Vagina (tissue), 2 donors: ENCODE results near the gene CBFA2T2.
"Not testable (repeated sequence)": the region's sequence is repeated elsewhere in the genome, so short reads cannot be mapped to it uniquely, and the experiment has no call there.

Source experiments
- POLR2A ChIP-seq, 2 donors: fragments of 450-650 bp; IDR thresholded peaks; one replicate each; pipeline ENCODE4 v1.6.1; 2017; ENCODE audit warnings: antibody characterized with exemption in 2 of 2, mild to moderate bottlenecking in 2 of 2, moderate library complexity in 2 of 2
- POLR2AphosphoS5 ChIP-seq, 2 donors: sonication (generic); formaldehyde crosslinking; IDR thresholded peaks; one replicate each; pipeline ENCODE4 v1.9.0; 2017; ENCODE audit warnings: antibody characterized with exemption in 2 of 2, mild to moderate bottlenecking in 2 of 2, low read depth in 1 of 2; ENCODE audit not compliant: insufficient read depth in 1 of 2
- TF ChIP-seq, protein P1 (sequence below), 3 experiments: fragments of 450-650 bp in 2 of 3; fragments of 200-600 bp in 1 of 3; sonication (generic) in 1 of 3; IDR thresholded peaks; one replicate each; pipeline ENCODE4 v1.5.1; 2017 to 2019; ENCODE audit warnings: antibody characterized with exemption in 3 of 3, mild to moderate bottlenecking in 2 of 3, moderate library complexity in 2 of 3

DNA sequence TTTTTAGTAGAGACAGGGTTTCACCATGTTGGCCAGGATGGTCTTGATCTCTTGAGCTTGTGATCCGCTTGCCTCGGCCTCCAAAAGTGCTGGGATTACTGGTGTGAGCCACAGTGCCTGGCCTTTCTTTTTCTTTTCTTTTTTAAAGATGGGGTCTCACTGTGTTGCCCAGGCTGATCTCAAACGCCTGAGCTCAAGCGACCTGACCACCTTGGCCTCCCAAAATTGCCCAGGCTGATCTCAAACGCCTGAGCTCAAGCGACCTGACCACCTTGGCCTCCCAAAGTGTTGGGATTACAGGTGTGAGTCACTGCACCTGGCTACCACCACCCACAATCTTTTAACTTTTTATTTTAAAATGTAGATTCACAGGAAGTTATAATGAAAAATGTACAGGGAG lies 71.2 kb downstream of the CBFA2T2 start:
- not testable (repeated sequence) for TF ChIP-seq POLR2AphosphoS5 (IDR thresholded peaks at IDR 0.05; ENCODE audit: insufficient read depth in 1 of 2, low read depth in 1 of 2); POLR2A (IDR thresholded peaks at IDR 0.05)
- TF ChIP-seq, protein P1, sequence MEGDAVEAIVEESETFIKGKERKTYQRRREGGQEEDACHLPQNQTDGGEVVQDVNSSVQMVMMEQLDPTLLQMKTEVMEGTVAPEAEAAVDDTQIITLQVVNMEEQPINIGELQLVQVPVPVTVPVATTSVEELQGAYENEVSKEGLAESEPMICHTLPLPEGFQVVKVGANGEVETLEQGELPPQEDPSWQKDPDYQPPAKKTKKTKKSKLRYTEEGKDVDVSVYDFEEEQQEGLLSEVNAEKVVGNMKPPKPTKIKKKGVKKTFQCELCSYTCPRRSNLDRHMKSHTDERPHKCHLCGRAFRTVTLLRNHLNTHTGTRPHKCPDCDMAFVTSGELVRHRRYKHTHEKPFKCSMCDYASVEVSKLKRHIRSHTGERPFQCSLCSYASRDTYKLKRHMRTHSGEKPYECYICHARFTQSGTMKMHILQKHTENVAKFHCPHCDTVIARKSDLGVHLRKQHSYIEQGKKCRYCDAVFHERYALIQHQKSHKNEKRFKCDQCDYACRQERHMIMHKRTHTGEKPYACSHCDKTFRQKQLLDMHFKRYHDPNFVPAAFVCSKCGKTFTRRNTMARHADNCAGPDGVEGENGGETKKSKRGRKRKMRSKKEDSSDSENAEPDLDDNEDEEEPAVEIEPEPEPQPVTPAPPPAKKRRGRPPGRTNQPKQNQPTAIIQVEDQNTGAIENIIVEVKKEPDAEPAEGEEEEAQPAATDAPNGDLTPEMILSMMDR (IDR thresholded peaks at IDR 0.05) = not testable (repeated sequence)
